HG02840 (cell line): ENCODE data around the gene IQGAP2.
"Not testable (repeated sequence)": the region's sequence is repeated elsewhere in the genome, so short reads cannot be mapped to it uniquely, and the experiment has no call there.

ENCODE experiments used
- ATAC-seq: cut with Tn5 transposase; IDR thresholded peaks from one replicate; pipeline ENCODE4 v1.9.1; 2021; ENCODE audit warnings: mild to moderate bottlenecking, moderate library complexity, moderate number of reproducible peaks; ENCODE audit not compliant: unreplicated experiment, low FRiP score

IQGAP2 gene

GRCh38 chr5:76402886-76403765 lies at the start of gene IQGAP2:
Gene IQGAP2, plus strand, starts transcription at chr5:76403285. Its CDS starts 261 bp downstream, at chr5:76403546.
- ATAC-seq: peak; percentile 61

- ATAC-seq: no peak
These were observed 46.2 kb upstream of the IQGAP2 start for GRCh38 chr5:76356887-76357286.

GRCh38 chr5:76363352-76364225 lies 39.5 kb upstream of the IQGAP2 start:
- no peak for ATAC-seq

- ATAC-seq: no peak
These were observed 38.9 kb upstream of the IQGAP2 start for GRCh38 chr5:76364226-76364589.

GRCh38 chr5:76365561-76365960 lies 37.5 kb upstream of the IQGAP2 start:
- no peak for ATAC-seq

GRCh38 chr5:76366596-76366995 lies 36.5 kb upstream of the IQGAP2 start:
- ATAC-seq: no peak

- ATAC-seq: no peak
These were observed 35.3 kb upstream of the IQGAP2 start for GRCh38 chr5:76367623-76368371.

- no peak for ATAC-seq
These were observed 34.1 kb upstream of the IQGAP2 start for GRCh38 chr5:76368941-76369340.

- not testable (repeated sequence) for ATAC-seq
These were observed 33.4 kb upstream of the IQGAP2 start for GRCh38 chr5:76369668-76370067.

GRCh38 chr5:76371960-76372322 lies 31.1 kb upstream of the IQGAP2 start:
- no peak for ATAC-seq

- ATAC-seq: no peak
These were observed 30.6 kb upstream of the IQGAP2 start for GRCh38 chr5:76372323-76373054.

GRCh38 chr5:76376148-76376865 lies 26.8 kb upstream of the IQGAP2 start:
- ATAC-seq: no peak

GRCh38 chr5:76376866-76377230 lies 26.2 kb upstream of the IQGAP2 start:
- ATAC-seq: no peak

- ATAC-seq: no peak
These were observed 24.7 kb upstream of the IQGAP2 start for GRCh38 chr5:76378355-76378754.

GRCh38 chr5:76379316-76379715 lies 23.8 kb upstream of the IQGAP2 start:
- no peak for ATAC-seq

GRCh38 chr5:76379855-76380254 lies 23.2 kb upstream of the IQGAP2 start:
- ATAC-seq: no peak

- no peak for ATAC-seq
These were observed 22.6 kb upstream of the IQGAP2 start for GRCh38 chr5:76380346-76381066.

GRCh38 chr5:76383126-76383832 lies 19.8 kb upstream of the IQGAP2 start:
- ATAC-seq: no peak
